ENCODE measurements around the gene SLC25A41.

- TF ChIP-seq CTCF (optimal IDR thresholded peaks at IDR 0.05 in 1 of 3, IDR thresholded peaks at IDR 0.05 in 1 of 3, conservative IDR thresholded peaks at IDR 0.05 in 1 of 3; ENCODE audit: extremely low read depth in 1 of 3, insufficient read depth in 2 of 3, low read length in 3 of 3) (no peak), EZH2 (IDR thresholded peaks at IDR 0.05; ENCODE audit: low read length) (no peak)
Measured at GRCh38 chr19:6376512-6377190, 56.9 kb downstream of the SLC25A41 start.
